HG03521 (cell line): ENCODE results near the gene DYNLT1.

ENCODE experiments used
- ATAC-seq: cut with Tn5 transposase; IDR thresholded peaks from one replicate; pipeline ENCODE4 v1.9.1; 2021; ENCODE audit warnings: mild to moderate bottlenecking, moderate library complexity; ENCODE audit not compliant: unreplicated experiment

DYNLT1 gene

GRCh38 chr6:158604048-158604406 lies 40.5 kb downstream of the DYNLT1 start:
- no peak for ATAC-seq

- ATAC-seq = no peak
Measured at GRCh38 chr6:158603261-158604047, 41.1 kb downstream of the DYNLT1 start.

- ATAC-seq = no peak
Measured at GRCh38 chr6:158599635-158600034, 44.9 kb downstream of the DYNLT1 start.

- no peak for ATAC-seq
Measured at GRCh38 chr6:158597565-158597964, 47.0 kb downstream of the DYNLT1 start.

- no peak for ATAC-seq
Measured at GRCh38 chr6:158596861-158597260, 47.7 kb downstream of the DYNLT1 start.

GRCh38 chr6:158595223-158595622 lies 49.3 kb downstream of the DYNLT1 start:
- no peak for ATAC-seq

- ATAC-seq = no peak
Measured at GRCh38 chr6:158593670-158594069, 50.9 kb downstream of the DYNLT1 start.

GRCh38 chr6:158591810-158592209 lies 52.7 kb downstream of the DYNLT1 start:
- no peak for ATAC-seq

GRCh38 chr6:158591134-158591809 lies 53.3 kb downstream of the DYNLT1 start:
- no peak for ATAC-seq

- no peak for ATAC-seq
Measured at GRCh38 chr6:158589366-158589765, 55.2 kb downstream of the DYNLT1 start.

- ATAC-seq = no peak
Measured at GRCh38 chr6:158586652-158587051, 57.9 kb downstream of the DYNLT1 start.
